OCI-LY1 (cell line): ENCODE measurements around the gene UBE2H.

Experiments
- EZH2 ChIP-seq: fragments of 200-600 bp; sonication (generic), shearing (Covaris generic); IDR thresholded peaks from 2 replicates; pipeline ENCODE4 v1.8.0; 2017; ENCODE audit warnings: borderline replicate concordance, mixed run types, mild to moderate bottlenecking, antibody characterized with exemption, low read length, moderate library complexity, mixed read lengths
- TF ChIP-seq, protein P1 (sequence below): fragments of 200-600 bp; sonication (generic), shearing (Covaris generic); IDR thresholded peaks from 2 replicates; pipeline ENCODE4 v1.5.1; 2017; ENCODE audit warnings: mild to moderate bottlenecking, antibody characterized with exemption, low read length, moderate library complexity, mixed read lengths

DNA sequence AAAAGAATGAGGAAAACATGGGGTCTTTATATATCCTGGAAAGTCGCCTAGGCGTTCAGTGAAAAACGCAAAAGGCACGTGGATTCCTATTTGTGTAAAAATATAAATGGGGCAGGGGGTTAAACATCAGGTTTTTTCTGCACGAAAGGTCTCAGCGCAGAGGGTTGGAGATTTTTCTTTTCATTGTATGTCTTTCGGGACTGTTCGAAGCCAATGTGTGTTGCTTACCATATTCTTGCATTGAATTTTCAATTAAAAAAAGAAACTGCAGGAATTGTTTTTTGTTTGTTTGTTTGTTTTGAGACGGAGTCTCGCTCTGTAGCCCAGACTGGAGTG, 169.2 kb downstream of the UBE2H start:
- TF ChIP-seq, protein P1, sequence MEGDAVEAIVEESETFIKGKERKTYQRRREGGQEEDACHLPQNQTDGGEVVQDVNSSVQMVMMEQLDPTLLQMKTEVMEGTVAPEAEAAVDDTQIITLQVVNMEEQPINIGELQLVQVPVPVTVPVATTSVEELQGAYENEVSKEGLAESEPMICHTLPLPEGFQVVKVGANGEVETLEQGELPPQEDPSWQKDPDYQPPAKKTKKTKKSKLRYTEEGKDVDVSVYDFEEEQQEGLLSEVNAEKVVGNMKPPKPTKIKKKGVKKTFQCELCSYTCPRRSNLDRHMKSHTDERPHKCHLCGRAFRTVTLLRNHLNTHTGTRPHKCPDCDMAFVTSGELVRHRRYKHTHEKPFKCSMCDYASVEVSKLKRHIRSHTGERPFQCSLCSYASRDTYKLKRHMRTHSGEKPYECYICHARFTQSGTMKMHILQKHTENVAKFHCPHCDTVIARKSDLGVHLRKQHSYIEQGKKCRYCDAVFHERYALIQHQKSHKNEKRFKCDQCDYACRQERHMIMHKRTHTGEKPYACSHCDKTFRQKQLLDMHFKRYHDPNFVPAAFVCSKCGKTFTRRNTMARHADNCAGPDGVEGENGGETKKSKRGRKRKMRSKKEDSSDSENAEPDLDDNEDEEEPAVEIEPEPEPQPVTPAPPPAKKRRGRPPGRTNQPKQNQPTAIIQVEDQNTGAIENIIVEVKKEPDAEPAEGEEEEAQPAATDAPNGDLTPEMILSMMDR = no peak
- TF ChIP-seq EZH2 = no peak
